Stimulated activated CD8-positive, alpha-beta memory T cell treated with anti-CD3 and anti-CD28 coated beads, Interleukin-12 subunit alpha, Interleukin-12 subunit beta, amount 100 ng/mL, for 24 hours (primary cell): Measurements from ENCODE around the gene RBM47.

Source experiments
- DNase-seq: peaks from one replicate; pipeline ENCODE4 v3.0.0-alpha.2; 2020; ENCODE audit errors: extremely low read depth

RBM47 gene

DNA sequence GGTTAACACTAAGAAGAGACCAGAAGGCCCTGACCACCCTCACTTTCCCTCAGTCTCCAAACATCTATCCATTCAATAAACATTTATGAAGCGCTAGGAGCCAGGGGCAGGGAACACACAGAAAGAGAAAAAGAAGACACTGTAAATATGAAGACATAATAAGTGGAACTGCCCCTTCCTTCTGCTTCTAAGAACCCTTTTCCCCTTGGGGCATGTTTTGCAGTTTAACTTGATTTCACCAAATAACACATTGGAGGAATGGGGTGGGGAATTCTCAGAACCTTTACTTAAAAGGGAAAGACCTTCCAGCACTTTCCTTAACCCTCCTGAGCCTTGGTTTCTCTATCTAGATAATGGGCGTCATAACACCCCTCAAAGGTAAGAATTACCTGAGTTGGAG lies 42.3 kb downstream of the RBM47 start:
- DNase-seq: no peak

DNA sequence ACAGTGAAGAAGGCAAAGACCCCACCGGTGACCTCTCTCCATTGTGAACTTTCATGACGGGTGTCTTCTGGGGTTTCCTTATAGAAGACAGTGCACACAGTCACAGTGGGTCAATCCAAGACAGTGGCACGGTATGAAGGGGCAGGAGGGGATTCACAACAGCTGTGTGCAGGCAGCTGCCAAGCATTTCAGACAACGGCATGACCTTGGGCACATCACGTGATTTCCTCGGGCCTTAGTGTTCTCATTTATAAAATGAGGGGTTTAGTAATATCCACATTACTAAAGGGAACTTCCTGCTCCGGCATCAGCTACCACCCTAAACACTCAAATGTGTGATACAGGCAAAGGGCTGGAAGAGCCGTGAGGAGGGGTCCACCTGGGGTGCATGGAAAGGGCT lies 42.9 kb downstream of the RBM47 start:
- no peak for DNase-seq

DNA sequence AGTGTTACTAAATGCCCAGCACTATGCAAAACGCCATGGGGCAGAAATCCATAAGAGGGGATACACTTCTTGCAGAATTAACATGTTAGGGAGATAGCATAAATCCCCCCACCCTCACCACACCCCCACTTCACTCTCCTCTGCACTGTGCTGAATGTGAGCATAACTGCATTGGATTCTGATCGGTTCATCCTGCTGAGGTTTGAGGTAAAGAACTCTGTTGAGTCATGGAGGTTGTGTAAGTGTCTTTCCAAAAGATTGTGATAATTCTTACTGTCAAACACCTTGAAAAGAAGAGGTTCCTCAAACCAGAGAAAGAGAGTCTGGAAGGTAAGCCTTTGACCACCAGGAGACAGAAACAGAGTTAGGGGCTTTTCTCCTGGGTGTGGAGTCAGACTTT lies 43.6 kb downstream of the RBM47 start:
- DNase-seq: no peak

- DNase-seq: no peak
Measured at GRCh38 chr4:40585201-40585799, 44.4 kb downstream of the RBM47 start.

GRCh38 chr4:40584517-40585141 lies 45.0 kb downstream of the RBM47 start:
- no peak for DNase-seq

- no peak for DNase-seq
Measured at GRCh38 chr4:40583850-40584439, 45.7 kb downstream of the RBM47 start.

- no peak for DNase-seq
Measured at GRCh38 chr4:40582413-40582812, 47.3 kb downstream of the RBM47 start.

- DNase-seq: no peak
Measured at GRCh38 chr4:40581254-40582140, 48.2 kb downstream of the RBM47 start.

DNA sequence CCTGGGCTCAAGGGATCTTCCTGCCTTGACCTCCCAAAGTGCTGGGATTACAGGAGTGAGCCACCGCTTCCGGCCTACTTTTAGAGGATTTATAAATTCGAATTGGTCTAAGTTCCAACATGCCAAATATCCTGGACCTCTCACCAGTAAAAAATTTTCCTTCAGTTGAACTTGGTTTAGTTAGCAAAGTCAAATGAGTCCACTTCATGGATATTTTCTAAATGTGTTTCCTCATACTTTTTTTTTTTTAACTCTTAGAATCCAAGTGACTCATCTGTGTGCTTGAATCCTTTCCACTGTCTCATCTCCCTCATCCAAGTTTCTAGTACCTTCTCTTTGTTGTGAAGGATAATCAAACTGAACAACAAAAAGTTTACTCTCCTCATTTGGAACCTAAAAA lies 49.7 kb downstream of the RBM47 start:
- no peak for DNase-seq

DNA sequence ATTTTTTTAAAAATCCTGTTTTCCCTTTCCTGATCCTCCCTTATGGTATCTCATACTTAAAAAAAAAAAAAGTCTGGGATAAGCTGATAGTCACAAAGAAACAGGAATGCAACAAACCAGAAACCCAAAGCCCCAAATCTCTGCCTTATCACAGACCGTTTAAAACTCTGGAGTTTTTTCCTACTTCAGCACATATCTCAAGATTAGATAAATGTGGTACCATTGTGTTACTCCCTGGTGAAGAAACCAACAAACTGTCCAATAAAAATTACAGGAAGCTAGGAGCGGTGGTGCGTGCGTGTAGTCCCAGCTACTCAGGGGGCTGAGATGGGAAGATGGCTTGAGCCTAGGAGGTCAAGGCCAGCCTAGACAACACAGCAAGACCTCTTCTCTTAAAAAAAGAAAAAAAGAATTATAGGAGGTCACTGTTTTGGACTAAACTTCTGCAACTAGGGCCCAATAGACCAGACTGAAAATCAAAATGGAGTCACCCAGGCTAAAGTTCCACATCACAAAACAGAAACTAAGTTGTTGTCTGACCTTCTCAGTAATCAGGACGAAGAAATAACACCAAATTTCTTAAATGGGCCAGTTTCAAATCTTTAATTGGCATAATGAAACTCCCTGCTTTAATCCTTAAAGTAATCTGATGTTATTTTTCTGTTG lies 51.9 kb downstream of the RBM47 start:
- DNase-seq: no peak

DNA sequence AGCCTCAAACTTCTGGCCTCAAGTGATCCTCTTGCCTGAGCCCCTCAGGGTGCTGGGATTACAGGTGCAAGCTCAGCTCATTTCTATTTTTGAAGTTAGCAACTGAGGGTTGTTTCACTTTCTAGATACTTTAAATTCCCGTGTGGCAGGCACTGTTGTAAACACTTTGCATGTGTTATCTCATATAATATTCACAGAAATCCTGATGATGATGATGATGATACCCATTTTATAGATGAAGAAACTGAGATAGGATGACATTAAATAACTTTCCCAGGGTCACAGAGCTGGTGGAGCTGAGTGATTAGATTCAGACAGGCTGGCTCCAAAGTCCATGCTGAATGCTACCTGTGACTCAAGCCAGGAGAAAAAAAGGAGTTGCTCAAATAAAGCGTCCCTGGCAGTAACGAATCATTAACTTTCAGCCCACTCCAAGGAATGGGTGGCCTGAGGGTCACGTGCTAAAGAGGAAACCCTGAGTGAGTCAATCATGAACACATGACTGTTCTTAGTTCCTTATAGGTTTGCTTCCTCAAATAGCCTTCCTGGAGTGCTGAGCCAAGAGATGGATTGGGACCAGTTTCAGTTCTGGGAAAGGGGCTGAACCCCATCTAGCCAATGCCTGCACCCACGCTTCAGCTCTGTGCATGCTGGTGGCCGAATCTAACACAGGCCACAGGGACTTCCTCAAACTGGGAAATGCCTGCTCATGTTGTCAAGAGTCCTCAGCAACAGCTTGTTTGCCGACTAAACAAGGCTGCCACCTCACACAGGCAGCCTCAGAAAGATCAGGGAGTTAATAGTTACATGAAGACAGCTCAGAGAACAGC lies 52.8 kb downstream of the RBM47 start:
- no peak for DNase-seq

DNA sequence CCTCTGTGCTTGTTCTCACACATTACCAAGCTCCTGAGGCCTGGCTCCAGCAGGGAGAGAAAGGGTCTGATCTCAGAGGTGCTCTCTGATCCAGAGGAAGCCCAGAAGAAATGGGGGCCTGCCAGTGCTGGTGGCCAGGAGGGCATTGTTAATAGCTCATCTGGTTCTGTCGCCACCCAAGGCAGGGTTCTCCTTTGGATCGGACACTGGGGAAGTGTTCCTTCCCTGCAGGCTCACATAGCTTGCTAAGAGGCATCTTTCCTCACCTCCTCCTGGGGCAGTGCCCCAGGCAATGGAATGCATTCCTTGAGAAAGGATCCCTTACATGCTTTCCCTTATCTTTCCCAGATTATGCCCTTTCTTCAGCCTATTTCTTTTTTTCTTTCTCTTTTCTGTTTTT lies 53.8 kb downstream of the RBM47 start:
- no peak for DNase-seq

DNA sequence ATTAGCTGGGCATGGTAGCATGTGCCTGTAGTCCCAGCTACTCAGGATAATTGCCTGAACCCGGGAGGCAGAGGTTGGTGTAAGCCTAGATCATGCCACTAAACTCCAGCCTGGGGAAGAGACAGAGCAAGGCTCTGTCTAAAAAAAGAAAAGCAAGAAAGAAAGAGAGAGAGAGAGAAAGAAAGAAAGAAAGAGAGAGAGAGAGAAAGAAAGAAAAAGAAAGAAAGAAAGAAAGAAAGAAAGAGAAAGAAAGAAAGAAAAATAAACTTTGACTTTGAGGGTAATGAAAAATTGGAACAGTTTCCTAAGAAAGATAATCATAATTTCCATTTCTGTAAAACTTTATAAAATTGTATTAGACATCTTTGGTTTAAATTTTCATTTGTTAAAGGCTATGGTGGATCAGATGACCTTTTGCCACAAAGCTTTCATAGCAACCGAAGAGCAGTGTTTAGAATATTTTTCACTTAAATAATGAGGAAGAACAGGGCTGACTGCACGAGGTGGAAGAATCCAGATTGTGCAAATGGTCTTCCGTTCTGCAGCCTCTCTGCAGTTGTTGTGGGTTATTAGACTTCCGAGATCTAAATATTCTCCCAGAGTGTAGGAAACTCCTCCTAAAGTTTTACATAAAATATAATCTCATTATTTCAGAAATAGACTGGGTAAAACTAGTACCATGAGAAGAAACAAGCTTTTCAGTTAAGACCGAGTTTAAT lies 55.9 kb downstream of the RBM47 start:
- DNase-seq: no peak

- no peak for DNase-seq
Measured at GRCh38 chr4:40572692-40573310, 56.9 kb downstream of the RBM47 start.

DNA sequence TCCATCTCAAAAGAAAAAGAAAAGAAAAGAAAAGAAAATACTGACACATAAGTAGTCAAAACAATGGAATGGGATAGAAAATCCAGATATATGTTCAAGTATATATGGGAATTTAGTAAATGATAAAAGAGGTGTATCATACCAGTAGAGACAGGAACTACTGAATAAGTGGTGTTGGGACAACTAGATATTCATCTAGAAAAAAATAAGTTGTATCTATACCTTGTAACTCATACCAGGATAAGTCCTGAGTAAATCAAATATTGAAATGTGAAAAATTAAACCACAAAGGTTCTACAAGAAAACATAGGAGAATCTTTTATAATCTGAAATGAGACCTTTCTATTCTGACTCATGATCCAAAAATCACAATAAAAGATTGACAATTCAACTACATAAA lies 58.5 kb downstream of the RBM47 start:
- no peak for DNase-seq

GRCh38 chr4:40570348-40571077 lies 59.2 kb downstream of the RBM47 start:
- no peak for DNase-seq

DNA sequence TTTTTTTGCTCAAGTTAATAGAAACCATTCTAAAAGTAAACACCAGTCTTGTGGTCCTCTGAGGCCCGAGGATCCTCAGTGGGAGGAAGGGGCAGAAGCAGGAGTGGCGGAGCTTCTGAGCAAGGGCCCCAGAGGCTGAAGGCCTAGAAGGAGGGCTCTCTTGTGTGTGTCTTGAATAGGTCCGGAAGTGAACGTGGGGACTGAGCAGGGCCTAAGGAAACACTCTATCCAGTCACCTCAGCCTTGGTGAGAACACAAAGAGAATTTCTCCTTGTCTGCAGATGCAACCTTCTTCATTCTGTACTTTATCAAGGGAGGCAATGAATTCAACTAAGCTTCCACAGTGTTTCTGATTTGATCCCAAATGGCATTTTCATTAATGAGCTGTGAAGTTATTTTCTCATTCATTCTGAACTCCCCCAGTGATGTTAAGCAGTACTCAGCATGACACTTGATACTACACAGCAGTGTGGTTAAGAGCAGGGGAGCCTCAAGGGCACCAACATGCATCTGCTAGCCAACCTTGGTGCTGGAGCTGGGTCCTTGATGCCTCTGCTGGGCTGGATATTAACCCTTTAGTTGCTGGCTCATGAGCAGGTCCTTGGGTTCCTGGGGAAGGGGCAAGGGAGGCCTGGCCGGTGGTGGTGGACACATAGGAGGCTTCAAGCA lies 64.7 kb downstream of the RBM47 start:
- no peak for DNase-seq

- DNase-seq: no peak
Measured at GRCh38 chr4:40564004-40564403, 65.7 kb downstream of the RBM47 start.

- DNase-seq: no peak
Measured at GRCh38 chr4:40563401-40563800, 66.3 kb downstream of the RBM47 start.
